Subcutaneous adipose tissue (tissue), 4 donors: Measurements from ENCODE around the gene WWOX. TPM values are rescaled to one million over a fixed set of nuclear protein-coding genes. Genes with fewer than 3 reads are reported as not detected.

ENCODE experiments used
- CTCF ChIP-seq: fragments of 450-650 bp; IDR thresholded peaks from one replicate; pipeline ENCODE4 v1.5.1; 2016; ENCODE audit warnings: low read depth, mild to moderate bottlenecking, control low read depth, antibody characterized with exemption, moderate library complexity
- total RNA-seq, 4 donors: library from RNA; depleted of rRNA; stranded (reverse); fragments of >200 nt; gene quantifications; one replicate each; pipeline ENCODE4 v1.1.0, GENCODE V29; 2016

Gene WWOX
- total RNA-seq, 4 donors from 2014 or later = 31.4 to 67.8 (median 46.0) TPM

- no peak for TF ChIP-seq CTCF
Measured at GRCh38 chr16:78180349-78180748, 80.9 kb downstream of the WWOX start.

GRCh38 chr16:78183437-78184237 is 84.2 kb downstream of the WWOX start:
- TF ChIP-seq CTCF = no peak

- no peak for TF ChIP-seq CTCF
Measured at GRCh38 chr16:78184238-78185183, 85.1 kb downstream of the WWOX start.

- TF ChIP-seq CTCF = no peak
Measured at GRCh38 chr16:78189121-78189520, 89.7 kb downstream of the WWOX start.

- no peak for TF ChIP-seq CTCF
Measured at GRCh38 chr16:78192734-78193488, 93.5 kb downstream of the WWOX start.

- no peak for TF ChIP-seq CTCF
Measured at GRCh38 chr16:78194948-78195347, 95.5 kb downstream of the WWOX start.
